ENCODE results near the gene CMPK2. TPM values are rescaled to one million over a fixed set of nuclear protein-coding genes. Genes with fewer than 3 reads are reported as not detected.
"Not testable (repeated sequence)": the region's sequence is repeated elsewhere in the genome, so short reads cannot be mapped to it uniquely, and the experiment has no call there.

The CMPK2 gene
- total and polyA plus RNA-seq, 8 donors, result 1.7 to 4.3 (median 3.3) TPM

GRCh38 chr2:6911721-6912120 lies 46.0 kb upstream of the CMPK2 start:
- H3K4me1 ChIP-seq, result peaks cover 0 to 5% (median 2%) of the 10 kb centered on the region in 3 donors
- no peak for TF ChIP-seq CTCF (IDR thresholded peaks at IDR 0.05)
- no peak overlapping the region for H3K4me3 ChIP-seq
- DNase-seq (no peak), FAIRE-seq (no peak), ATAC-seq (no peak)
- intact Hi-C loops (cut with DNase I), result no loop called here
- H3K9me3 ChIP-seq, result no peaks in the 10 kb centered on the region
- H3K36me3 ChIP-seq, result no peaks in the 10 kb centered on the region
- no peaks in the 10 kb centered on the region for H3K27me3 ChIP-seq
- H3K27ac ChIP-seq, result no peak overlapping the region

GRCh38 chr2:6909431-6910385 lies 44.0 kb upstream of the CMPK2 start:
- no peak for TF ChIP-seq CTCF (IDR thresholded peaks at IDR 0.05)
- DNase-seq, result no peak
- Histone ChIP-seq H3K9me3 (no peaks in the 10 kb centered on the region), H3K36me3 (no peaks in the 10 kb centered on the region), H3K27ac (no peak overlapping the region), H3K4me1 (no peaks in the 10 kb centered on the region), H3K27me3 (no peaks in the 10 kb centered on the region), H3K4me3 (no peak overlapping the region)
- intact Hi-C loops (cut with DNase I), result no loop called here
- no peak for FAIRE-seq
- 83 to 90% methylated on average over 8 of the region's 8 CpGs for WGBS, 2 donors
- no peak for ATAC-seq

- no peak overlapping the region for H3K4me3 ChIP-seq
- H3K27ac ChIP-seq, result no peak overlapping the region
- no peak for ATAC-seq
- TF ChIP-seq CTCF (IDR thresholded peaks at IDR 0.05), result no peak
- H3K36me3 ChIP-seq, result no peaks in the 10 kb centered on the region
- no peak for DNase-seq
- H3K4me1 ChIP-seq, result no peaks in the 10 kb centered on the region
- H3K9me3 ChIP-seq, result no peaks in the 10 kb centered on the region
- intact Hi-C loops (cut with DNase I), result no loop called here
- no peaks in the 10 kb centered on the region for H3K27me3 ChIP-seq
- WGBS, 2 donors, result 91 to 98% methylated on average over 2 of the region's 2 CpGs
- no peak for FAIRE-seq
Observed at GRCh38 chr2:6908291-6908690, 42.6 kb upstream of the CMPK2 start.

- DNase-seq (no peak), FAIRE-seq (no peak), ATAC-seq (no peak)
- Histone ChIP-seq H3K4me3 (no peak overlapping the region), H3K9me3 (no peaks in the 10 kb centered on the region), H3K27me3 (no peaks in the 10 kb centered on the region), H3K4me1 (no peaks in the 10 kb centered on the region), H3K36me3 (no peaks in the 10 kb centered on the region), H3K27ac (no peak overlapping the region)
- intact Hi-C loops (cut with DNase I), result no loop called here
- WGBS, 2 donors, result 73 to 79% methylated on average over 1 of the region's 1 CpG
- no peak for TF ChIP-seq CTCF (IDR thresholded peaks at IDR 0.05)
Observed at GRCh38 chr2:6906165-6906741, 40.5 kb upstream of the CMPK2 start.

- no peaks in the 10 kb centered on the region for H3K4me1 ChIP-seq
- no peak overlapping the region for H3K4me3 ChIP-seq
- no peaks in the 10 kb centered on the region for H3K9me3 ChIP-seq
- H3K27me3 ChIP-seq, result no peaks in the 10 kb centered on the region
- FAIRE-seq (no peak), ATAC-seq (no peak), DNase-seq (no peak)
- no peak overlapping the region for H3K27ac ChIP-seq
- no peaks in the 10 kb centered on the region for H3K36me3 ChIP-seq
- TF ChIP-seq CTCF (IDR thresholded peaks at IDR 0.05), result no peak
- 89 to 96% methylated on average over 1 of the region's 1 CpG for WGBS, 2 donors
- intact Hi-C loops (cut with DNase I), result no loop called here
Observed at GRCh38 chr2:6905668-6906067, 40.0 kb upstream of the CMPK2 start.

- ATAC-seq; FAIRE-seq; H3K36me3 ChIP-seq; H3K4me1 ChIP-seq; H3K9me3 ChIP-seq; H3K4me3 ChIP-seq; intact Hi-C loops (cut with DNase I); H3K27me3 ChIP-seq; DNase-seq; H3K27ac ChIP-seq: not testable (repeated sequence)
- WGBS, 2 donors, result 98 to 99% methylated on average over 2 of the region's 2 CpGs
Observed at GRCh38 chr2:6902581-6902980, 36.9 kb upstream of the CMPK2 start.

Measured in pancreas (tissue), 10 donors.